ENCODE data around the gene MLYCD.
A peak's percentile ranks its signal among the peaks of the same experiment; 100 is the strongest.

The MLYCD gene

DNA sequence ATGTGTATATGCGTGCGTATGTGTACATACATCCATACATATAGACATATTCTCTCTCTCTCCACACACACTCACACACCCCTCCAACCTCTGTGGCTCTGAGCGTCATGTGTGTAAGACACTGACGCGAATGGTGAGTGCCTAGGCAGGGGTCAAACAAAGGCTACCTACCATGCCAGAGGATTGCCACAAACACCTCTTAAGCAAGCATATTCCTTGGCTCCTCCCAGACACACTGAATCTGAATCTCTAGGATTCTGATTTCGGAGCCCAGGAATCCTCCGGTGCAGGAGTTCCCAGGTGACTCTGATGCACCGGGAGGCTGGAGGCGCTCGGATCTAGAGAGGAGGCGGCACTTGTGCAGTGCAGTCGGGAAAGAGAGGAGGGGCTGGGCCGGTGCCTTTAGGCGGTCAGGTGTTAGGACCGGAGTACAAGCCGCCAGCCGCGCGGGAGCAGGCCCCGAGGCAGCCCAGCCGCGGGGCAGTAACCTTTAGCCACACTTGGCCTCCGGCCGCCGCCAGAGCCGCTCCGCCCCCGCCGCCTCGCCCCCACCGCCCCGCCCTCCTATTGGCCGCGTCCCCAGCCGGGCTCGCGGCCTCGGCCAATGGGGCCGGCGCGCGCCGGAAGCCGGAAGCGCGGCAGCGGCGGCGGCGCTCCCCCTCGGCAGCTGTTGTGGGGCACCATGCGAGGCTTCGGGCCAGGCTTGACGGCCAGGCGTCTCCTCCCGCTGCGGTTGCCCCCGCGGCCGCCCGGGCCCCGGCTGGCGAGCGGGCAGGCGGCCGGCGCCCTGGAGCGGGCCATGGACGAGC is at the start of gene MLYCD:
TSS of gene MLYCD (plus strand) at position 653 of the 809 bp plus-strand sequence. CDS start at position 683, 30 bp downstream.
- DNase-seq = peak; percentile 73

- DNase-seq = no peak
Observed at GRCh38 chr16:83849421-83849820, 49.5 kb upstream of the MLYCD start.

DNA sequence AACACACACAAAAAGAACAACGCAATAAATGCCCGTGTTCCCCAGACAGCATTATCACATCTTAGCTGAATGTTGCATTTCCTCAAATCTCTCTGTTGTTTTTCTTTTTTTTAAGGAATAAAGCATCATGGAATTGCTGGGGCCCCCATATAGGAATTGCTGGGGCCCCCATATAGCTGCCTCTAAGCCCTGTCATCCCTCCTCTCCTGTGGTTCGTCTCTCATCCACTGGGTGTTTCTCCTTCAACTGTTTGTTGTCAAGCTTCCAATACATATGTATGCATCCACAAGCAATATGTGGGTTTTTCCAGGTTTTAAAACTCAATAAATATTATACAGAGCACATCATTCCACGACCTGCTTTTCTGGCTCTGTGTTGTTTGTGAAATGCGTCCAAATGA is 48.0 kb upstream of the MLYCD start:
- DNase-seq = no peak

DNA sequence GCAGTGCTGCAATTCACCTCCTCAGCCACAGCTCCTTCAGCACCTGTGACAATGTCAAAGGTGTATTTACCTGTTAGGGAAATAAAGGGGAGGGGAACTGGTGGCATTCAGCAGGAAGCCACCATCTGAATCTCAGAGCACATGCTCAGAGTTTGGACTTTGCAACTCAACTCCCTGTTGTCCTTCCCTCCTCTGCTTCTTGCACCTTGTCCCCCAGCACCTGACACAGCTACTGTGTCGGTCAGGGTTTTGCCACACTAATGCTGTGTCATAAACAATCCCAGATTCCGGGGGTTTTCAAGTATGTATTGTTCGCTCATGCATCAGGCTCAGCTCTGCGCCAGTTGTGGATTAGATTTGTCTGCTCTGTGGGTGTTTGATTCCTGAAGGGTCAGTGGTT is 47.4 kb upstream of the MLYCD start:
- no peak for DNase-seq

GRCh38 chr16:83852774-83853173 is 46.1 kb upstream of the MLYCD start:
- DNase-seq = no peak

DNA sequence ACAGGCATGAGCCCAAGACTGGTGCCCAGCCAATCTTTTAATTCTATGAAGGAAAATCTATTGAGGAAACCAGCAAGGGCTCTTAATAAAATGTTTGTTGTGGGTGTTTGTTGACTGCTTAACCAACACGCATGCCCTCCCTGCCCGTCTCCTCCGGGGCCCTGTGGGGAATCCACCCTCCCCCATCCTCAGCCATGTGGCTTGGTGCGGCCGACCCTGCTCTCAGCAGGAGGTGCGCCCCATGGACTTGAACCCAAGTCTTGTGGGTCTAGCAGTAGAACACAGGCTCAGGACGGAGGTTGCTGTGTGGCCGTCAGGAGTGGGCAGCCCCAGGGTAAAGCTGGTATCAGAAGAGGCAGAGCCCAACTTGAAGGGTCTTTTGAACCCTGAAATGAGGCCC is 45.1 kb upstream of the MLYCD start:
- DNase-seq = no peak

DNA sequence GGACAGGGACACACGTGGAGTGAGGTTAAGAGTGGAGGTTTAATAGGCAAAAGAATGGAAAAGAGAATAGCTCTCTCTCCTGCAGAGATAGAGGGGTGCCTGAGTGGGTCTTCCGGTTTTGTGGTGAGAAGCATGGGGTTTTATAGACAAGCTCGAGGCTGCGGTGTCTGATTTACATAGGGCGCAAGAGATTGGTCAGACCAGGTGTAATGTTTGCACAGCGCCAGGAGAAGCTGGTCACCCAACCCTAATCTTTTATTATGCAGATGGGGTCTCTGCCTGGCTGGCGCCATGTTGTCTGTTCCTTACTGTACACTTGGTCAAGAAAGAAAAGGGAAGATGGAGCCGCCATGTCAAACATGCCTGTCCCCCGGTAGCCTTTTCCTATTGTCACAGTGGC is 44.5 kb upstream of the MLYCD start:
- DNase-seq = no peak

- no peak for DNase-seq
Observed at GRCh38 chr16:83856792-83857191, 42.1 kb upstream of the MLYCD start.

GRCh38 chr16:83859265-83859664 is 39.6 kb upstream of the MLYCD start:
- no peak for DNase-seq

DNA sequence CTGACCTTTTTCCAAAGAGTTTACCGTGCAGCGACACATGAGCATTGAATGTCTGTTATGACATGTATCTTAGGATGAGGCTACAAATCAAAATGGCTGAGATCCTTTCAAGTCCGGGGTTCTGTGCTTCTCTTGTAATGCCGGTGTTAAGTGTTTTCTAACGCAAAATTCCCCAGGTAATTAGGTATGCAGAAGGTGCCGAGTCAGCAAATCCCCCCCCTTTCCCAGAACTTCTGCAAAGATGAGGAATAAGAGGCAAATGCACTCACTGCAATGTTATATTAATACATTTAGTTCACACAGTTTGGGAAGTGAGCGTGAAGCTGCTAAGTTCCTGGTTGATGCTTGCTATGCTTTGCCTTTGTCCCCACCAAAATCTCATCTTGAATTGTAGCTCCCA is 36.3 kb upstream of the MLYCD start:
- DNase-seq = no peak

DNA sequence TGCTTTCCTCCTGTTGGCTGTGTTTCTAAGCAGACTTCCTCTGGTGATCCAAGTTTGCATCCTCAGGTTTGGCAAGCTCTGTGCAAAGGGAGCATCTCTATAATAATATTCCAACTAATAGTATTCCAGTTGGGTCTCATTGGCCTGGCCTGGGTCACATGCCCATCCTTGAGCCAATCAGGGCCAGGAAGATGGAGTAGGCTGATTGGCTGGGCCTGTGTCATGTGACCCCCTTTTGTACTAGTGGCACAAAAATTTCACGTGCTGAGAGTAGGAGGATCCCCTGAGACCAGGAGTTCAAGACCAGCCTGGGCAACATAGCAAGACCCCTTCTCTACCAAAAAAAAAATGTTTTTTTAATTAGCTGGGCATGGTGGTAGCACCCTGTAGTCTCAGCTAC is 35.2 kb upstream of the MLYCD start:
- DNase-seq = no peak

DNA sequence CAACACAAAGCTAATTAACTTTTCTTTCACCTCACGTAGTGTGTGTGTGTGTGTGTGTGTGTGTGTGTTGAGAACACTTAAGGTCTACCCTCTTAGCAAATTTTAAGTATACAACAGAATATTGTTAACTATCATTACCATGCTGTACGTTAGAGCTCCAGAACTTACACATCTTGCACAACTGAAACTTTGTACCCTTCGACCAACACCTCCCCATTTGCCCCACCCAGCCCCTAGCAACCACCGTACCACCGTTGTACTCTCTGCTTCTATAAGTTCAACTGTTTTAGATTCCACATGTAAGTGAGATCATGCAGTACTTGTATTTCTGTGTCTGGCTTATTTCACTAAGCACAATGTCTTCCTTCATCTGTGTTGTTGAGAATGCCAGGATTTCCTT is 28.1 kb upstream of the MLYCD start:
- DNase-seq = no peak

- DNase-seq = no peak
Observed at GRCh38 chr16:83878838-83879237, 20.1 kb upstream of the MLYCD start.

DNA sequence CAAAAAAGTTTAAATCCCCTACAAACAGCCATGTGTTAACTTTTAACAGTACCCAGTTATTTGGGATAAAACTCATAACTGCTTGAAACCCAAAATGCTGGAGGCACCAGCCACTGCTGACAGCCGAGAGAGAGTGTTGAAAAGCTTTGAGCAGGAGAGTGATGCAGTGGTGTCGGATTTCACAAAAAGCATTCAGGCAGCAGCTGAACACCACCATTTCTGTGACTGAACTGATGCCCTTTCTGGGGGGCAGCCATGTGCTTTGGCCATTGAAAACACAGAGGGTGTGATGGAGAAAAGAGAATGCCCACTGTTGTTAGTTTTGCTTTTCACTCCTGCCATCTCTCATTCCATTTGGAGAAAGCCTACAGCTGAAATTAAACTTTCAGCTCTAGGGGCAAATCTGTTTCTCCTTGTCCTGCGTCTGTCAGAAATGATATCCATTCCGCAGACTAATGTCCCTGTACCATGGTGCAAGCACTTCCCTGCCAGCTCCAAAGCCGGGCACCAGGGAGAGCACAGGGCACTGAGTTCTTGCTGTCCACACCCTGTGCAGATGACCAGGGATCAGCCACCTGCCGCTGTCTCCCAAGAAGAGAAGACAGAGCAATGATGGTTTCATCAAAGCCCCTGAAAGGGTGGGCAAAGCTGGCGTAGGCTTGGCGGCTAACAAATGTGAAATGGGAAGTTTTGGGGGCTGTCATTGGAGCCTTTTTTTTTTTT is 16.6 kb upstream of the MLYCD start:
- DNase-seq = no peak

- no peak for DNase-seq
Observed at GRCh38 chr16:83886199-83886971, 12.5 kb upstream of the MLYCD start.

DNA sequence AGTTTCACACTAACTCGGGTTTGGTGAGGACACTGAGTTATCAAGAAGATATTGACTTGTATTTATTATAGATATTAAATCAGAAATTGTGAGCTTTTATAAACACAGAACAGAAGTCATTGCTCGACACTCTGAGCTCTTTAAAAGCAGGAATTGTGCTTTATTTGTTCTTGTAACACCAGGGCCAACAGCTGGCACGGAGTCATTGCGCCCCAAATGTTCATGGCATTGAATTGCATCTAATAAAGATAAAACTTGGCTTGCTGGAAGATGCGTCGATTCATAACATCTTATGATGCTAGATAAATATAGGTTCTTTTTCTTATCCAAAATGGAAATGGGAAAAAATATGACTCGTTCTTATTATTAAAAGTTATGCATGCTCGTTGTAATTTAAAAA is 11.8 kb upstream of the MLYCD start:
- no peak for DNase-seq

DNA sequence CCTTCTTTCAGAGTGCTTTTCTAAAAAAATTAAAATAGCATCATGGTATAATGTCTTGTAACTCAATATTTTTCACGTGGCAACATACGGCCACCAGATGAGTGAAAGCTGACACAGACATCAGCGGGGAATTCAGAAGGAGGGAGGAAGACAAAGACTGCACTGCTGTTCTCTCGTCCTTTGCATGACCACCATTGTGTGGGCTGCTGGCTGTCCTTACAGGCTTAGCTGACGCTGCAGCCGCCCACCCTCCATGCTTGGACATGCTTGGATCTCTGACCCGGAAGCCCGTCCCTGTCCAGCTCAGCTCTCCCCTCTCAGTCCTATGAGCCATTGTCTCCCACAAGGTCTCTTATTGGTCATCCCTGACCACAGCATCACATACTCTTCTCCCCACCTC is 11.4 kb upstream of the MLYCD start:
- no peak for DNase-seq

GRCh38 chr16:83888672-83889044 is 10.3 kb upstream of the MLYCD start:
- DNase-seq = no peak

DNA sequence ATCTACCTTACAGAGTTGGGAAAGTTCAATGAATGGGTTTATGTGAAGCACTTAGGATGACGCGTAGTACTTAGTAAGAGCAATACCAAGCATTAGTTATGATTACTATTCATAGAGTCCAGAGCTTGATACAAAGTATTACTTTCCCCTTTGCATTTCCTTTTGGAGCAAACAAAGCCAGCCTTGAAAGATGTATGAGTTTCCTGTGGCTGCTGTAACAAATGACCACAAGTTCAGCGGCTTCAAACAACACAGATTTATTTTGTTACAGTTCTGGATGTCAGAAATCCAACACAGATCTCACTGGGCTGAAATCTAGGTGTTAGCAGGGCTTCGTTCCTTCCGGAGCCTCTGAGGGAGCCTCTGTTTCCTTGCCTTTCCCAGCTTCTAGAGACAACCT is 8.6 kb upstream of the MLYCD start:
- DNase-seq = no peak

- no peak for DNase-seq
Observed at GRCh38 chr16:83891742-83892141, 7.2 kb upstream of the MLYCD start.

DNA sequence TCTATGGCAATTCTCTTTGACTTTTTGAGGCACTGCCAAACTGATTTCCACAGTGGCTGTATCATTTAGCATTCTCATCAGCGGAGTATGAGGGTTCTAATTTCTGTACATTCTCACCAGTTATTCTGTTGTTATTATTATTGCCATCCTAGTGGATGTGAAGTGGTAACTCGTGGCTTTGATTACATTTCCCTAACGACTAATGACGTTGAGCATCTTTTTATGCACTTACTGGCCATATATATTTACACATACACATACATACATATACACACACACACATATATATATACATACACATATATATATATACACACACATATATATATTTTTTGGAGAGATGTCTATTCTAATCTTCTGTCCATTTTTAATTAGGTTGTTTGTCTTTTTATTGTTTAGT is 3.7 kb upstream of the MLYCD start:
- no peak for DNase-seq

DNA sequence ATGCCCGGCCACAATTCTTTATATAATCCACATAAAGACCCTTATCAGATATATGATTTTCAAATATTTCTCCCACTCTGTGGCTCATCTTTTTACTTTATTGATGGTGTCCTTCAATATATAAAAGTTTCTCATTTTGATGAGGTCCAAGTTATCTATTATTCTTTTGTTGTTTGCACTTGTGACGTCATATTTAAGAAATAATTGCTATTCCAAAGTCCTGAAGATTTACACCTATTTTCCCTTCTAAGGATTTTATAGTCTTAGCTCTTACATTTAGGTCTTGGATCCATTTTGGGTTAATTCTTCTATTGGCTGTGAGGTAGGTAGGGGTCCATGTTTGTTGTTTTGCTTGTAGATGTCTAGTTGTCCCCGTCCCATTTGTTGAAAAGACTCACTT is 3.0 kb upstream of the MLYCD start:
- no peak for DNase-seq

- DNase-seq = peak; percentile 33
Observed at GRCh38 chr16:83899272-83899897, 470 bp downstream of the MLYCD start.

All from CD4-positive, alpha-beta T cell treated with Interleukin-12 subunit alpha and Interleukin-12 subunit beta, for 1 hour (primary cell).